GM18870 (cell line): ENCODE data around the gene SAMD14.

Source experiments
- ATAC-seq: cut with Tn5 transposase; IDR thresholded peaks from one replicate; pipeline ENCODE4 v1.9.1; 2021; ENCODE audit warnings: moderate library complexity; ENCODE audit not compliant: unreplicated experiment

Gene SAMD14

GRCh38 chr17:50148226-50149090 is 18.5 kb upstream of the SAMD14 start:
- ATAC-seq, result peak; percentile 39

GRCh38 chr17:50147841-50148225 is 17.9 kb upstream of the SAMD14 start:
- ATAC-seq, result no peak

- no peak for ATAC-seq
These were observed 17.1 kb upstream of the SAMD14 start for GRCh38 chr17:50146927-50147665.

DNA sequence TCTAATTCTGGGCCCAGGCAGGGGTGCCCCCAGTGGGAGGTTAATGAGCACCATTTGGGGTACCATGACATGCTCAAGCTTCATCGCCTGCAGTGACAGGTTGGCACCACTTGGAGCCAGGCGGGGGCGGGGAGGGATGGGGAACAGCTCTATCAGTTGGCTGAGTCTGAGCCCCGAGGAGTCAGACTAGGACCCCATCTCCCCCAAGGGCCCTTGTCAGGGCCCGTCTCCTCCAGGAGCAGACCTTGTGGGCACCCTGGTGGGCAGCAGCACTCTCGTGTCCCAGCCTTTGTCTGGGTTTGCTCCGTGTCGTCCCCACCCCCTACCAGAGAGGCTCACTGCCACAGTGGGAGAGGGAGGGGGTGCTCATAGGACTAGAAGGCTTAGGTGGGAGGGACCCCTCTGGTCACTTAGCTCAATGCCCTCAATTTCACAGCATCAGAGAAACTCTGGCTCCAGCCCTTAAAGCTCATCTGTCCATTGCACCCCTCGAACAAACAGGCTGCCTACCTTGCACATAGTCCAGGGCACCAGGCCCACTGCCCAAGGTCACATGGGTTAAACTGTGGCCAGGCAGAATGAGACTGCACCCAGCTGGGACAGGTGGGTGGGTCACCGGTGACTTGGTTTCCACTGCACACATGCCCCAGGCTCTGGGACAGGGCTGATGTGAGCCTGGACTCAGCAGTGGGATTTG is 16.4 kb upstream of the SAMD14 start:
- ATAC-seq, result no peak

DNA sequence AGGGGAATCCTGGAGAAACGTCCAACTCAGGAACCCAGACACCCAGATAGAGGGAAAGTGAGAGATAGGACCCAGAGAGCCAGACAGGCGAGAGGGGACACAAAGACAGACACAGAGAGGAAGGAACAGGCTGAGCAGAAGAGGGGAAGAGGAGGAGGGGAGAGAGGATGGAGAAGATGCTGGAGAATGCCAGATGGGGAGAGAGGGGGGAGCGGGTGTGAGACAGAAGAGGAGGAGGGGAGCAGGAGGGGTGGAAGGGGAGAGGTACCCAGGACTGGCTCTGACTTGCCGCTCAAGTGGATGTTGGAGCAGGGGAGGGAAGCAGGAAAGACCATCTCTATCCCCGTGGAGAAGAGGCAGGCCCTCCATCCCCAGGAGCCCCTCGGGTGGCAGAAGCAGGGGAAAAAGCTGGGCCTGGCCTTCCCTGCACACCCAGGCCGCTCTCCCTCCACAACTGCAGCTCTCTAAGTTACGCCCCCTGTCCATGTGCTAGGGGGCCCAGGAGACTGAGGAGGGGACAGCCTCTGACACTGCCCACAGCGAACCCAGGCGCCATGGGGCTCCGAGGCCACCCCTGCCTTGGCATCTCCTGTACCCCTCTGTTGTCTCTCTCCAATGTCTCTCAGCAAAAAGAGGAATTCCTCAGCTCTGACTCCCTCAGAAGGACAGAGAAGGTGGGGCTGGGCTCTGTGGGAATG is 15.7 kb upstream of the SAMD14 start:
- ATAC-seq, result no peak

- ATAC-seq, result no peak
These were observed 15.0 kb upstream of the SAMD14 start for GRCh38 chr17:50144845-50145531.

GRCh38 chr17:50144355-50144754 is 14.4 kb upstream of the SAMD14 start:
- no peak for ATAC-seq

DNA sequence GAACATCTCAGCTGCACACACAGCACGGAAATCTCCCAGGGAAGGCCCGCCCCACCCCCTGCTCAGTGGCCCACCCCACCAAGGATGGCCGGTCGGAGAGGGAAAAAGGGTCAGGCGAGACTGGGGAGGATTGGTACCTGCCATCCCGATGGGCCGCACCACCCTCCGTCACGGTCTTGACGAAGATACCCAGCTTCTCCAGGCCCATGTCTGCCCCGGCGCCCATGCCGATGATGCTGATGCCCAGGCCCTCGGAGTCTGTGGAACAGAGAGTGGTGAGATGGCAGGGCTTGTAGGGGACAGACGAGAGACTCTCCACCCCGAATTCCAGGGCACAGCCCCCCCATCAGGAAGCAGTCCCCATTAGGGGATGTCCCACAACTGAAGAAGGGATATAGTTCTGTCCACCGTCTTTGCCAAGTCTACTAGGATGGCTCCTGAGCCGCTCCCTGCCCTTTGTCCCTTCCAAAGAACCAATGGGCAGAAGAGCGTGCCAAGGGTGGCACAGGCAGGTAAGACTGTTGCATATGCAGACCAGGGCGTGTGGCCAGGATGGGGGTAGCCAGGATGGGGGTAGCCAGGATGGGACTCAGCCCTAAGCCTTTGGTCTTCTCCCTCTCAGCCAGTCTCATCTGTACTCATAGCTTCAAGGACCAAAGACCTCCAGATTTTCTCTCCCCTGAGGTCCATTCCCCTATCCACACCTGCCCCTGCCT is 13.7 kb upstream of the SAMD14 start:
- no peak for ATAC-seq

DNA sequence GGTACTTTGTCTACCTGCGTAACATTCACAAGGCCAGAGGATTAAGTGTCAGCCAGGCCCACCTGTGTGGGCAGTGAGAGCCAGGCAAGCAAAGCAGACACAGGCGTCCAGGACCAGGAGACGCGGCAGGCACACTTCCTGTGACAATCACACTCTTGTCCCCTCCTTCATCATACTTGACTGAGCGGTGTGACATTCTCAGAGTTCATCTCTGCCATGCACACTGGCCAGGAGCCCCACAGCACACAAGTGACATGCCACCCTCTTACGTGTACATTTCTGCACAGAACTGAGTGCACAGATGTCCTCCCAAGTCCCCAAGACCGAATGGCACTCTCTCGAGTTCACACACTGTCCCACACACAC is 11.8 kb upstream of the SAMD14 start:
- ATAC-seq, result no peak

- no peak for ATAC-seq
These were observed 11.2 kb upstream of the SAMD14 start for GRCh38 chr17:50141026-50141744.

- ATAC-seq, result peak; percentile 48
These were observed 10.3 kb upstream of the SAMD14 start for GRCh38 chr17:50139950-50140885.

GRCh38 chr17:50139185-50139783 is 9.3 kb upstream of the SAMD14 start:
- no peak for ATAC-seq

GRCh38 chr17:50137042-50137441 is 7.1 kb upstream of the SAMD14 start:
- no peak for ATAC-seq

DNA sequence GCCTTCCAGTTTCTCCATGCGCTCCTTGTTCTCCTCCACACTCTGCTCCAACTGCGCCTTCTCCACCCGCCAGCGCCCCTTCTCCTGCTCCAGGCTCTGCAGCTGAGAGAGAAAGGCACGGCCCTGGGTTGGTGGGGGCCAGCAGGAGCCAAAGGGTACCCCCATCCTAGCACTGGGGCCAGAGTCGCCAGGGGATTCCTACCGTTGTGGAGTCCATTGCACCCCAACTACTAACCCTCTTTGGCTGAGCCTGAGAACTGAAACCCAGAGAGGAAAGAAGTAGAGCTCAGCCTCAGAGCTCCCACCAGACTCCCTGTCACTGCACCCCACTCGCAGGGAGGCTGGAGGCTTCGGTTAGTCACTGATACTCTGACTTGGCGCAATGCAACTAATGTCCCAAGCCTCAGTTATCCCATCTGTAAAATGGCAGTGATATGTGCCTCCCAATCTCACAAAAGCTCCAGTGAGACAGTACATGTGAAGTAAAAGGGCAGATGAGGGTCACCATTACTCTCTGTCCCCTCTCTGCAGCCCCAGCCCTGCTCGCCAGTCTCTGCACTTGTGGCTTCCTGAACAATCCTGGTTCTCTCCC is 6.2 kb upstream of the SAMD14 start:
- no peak for ATAC-seq

DNA sequence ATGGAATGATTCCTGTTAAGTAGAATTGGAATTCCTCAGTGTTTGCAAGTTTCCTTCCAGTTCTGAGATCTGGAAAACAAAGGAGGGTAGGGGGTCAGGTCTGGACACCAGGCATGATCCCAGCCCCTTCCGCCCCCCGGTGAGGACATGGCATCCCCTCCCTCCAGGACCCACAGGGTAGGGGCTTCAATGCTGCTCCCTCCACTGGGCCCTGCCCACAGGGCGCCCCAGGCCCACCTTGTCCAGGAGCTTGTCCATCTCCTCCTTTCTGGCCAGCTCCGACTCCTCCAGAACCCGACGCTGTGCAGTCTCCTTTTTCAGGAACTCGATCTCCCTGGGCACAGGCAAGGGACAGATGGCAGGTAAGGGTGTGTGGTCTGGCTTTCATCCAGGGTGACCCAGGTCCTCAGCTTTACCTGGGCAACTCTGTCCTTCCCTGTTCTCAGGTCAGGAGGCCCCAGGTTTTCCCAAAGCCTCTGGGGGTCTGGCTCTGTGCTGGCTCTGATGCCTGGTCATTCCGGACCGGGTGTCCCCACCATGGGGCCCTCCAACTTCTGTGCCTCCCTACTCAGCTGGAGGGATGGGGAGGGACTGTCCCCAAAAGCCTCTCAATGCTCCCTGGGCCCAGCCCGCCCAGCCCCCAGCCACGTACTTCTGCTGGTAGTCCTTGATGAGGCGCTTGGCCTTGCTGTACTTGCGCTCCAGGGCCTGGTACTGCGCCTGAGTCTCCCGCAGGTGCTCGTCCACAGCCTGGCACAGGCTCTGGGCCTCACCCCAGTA is 5.5 kb upstream of the SAMD14 start:
- ATAC-seq, result no peak

DNA sequence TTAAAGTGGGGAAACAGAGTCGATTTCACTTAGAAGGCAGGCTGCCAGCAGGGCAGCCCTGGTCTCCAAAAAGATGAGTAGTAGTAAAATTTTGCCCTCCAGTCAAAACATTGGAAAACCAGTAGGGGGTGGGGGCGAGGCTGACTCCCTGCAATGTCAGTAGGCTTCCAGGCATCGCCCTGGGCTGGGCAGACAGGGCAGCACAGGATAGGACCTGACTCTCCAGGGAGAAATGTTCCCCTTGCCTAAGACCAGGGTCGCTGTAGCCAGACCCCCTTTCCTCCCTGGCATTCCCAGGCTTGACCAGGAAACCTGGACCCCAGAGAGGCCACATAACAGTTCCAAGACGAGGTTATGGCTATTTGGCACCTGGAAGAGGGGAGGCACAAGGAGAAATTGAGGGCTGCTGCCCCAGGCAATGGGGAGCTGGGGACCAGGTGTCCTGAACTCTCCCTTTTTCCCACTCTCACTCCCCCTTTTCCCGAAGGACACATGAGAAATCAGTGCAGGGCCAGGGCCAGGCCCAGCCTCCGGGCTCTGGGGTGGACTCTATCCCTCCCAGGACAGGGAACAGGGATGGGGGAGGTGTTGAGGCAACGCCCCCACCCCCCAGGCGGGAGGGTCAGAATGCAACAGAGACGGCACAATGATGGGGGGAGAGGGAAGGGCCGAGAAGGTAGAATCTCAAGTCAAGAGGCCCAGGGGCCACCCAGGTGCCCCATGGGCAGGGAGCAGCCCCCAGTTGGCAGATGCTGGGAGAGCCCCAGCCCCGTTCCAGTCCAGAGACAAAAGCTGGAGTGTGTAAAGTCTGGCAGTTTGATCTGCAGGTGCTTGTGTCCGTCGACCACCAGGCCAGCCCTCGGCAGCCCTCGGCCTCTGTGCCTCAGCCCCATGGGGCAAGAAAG is 4.5 kb upstream of the SAMD14 start:
- no peak for ATAC-seq
